LNCaP clone FGC (cell line): ENCODE results near the gene ENDOV.
"Not testable (repeated sequence)": the region's sequence is repeated elsewhere in the genome, so short reads cannot be mapped to it uniquely, and the experiment has no call there.

ENCODE experiments used
- DNase-seq: peaks from one replicate; pipeline ENCODE4 v3.0.0-alpha.2; 2011; ENCODE audit warnings: low read depth
- H3K4me3 ChIP-seq: 2 replicates; pipeline ENCODE4 v1.5.1; 2011; ENCODE audit warnings: mild to moderate bottlenecking, low read depth, low read length, control low read depth
- CTCF ChIP-seq: IDR thresholded peaks from 2 replicates; pipeline ENCODE4 v1.5.1; 2012; ENCODE audit warnings: mild to moderate bottlenecking; ENCODE audit not compliant: control insufficient read depth, insufficient read depth; ENCODE audit errors: extremely low read depth

The ENDOV gene

GRCh38 chr17:80393961-80394360 lies 21.0 kb upstream of the ENDOV start:
- DNase-seq = no peak
- H3K4me3 ChIP-seq = no peak overlapping the region
- no peak for TF ChIP-seq CTCF

GRCh38 chr17:80394629-80395216 lies 20.2 kb upstream of the ENDOV start:
- H3K4me3 ChIP-seq = no peak overlapping the region
- TF ChIP-seq CTCF = no peak
- DNase-seq = no peak

GRCh38 chr17:80395402-80396151 lies 19.4 kb upstream of the ENDOV start:
- no peak for DNase-seq
- no peak overlapping the region for H3K4me3 ChIP-seq
- no peak for TF ChIP-seq CTCF

- H3K4me3 ChIP-seq = no peak overlapping the region
- DNase-seq = no peak
- TF ChIP-seq CTCF = no peak
Observed at GRCh38 chr17:80396157-80397033, 18.6 kb upstream of the ENDOV start.

- no peak overlapping the region for H3K4me3 ChIP-seq
- no peak for DNase-seq
- no peak for TF ChIP-seq CTCF
Observed at GRCh38 chr17:80397034-80397387, 18.0 kb upstream of the ENDOV start.

GRCh38 chr17:80397686-80398085 lies 17.3 kb upstream of the ENDOV start:
- no peak for TF ChIP-seq CTCF
- no peak overlapping the region for H3K4me3 ChIP-seq
- no peak for DNase-seq

GRCh38 chr17:80401086-80401485 lies 13.9 kb upstream of the ENDOV start:
- not testable (repeated sequence) for DNase-seq, H3K4me3 ChIP-seq

- not testable (repeated sequence) for DNase-seq, H3K4me3 ChIP-seq
Observed at GRCh38 chr17:80402102-80402501, 12.9 kb upstream of the ENDOV start.
